ENCODE results near the gene BCAS4. TPM values are rescaled to one million over a fixed set of nuclear protein-coding genes. Genes with fewer than 3 reads are reported as not detected.
"Not testable (repeated sequence)": the region's sequence is repeated elsewhere in the genome, so short reads cannot be mapped to it uniquely, and the experiment has no call there.

BCAS4 gene
- total RNA-seq = 1.6 and 2.5 TPM in 2 replicates

- peak; percentile 11 for DNase-seq (ENCODE audit: low read depth, low spot score)
Observed at GRCh38 chr20:50794846-50795634, at the start of gene BCAS4. TSS of gene BCAS4 (plus strand) at chr20:50795061. CDS start at chr20:50795084, 23 bp downstream.

- DNase-seq (ENCODE audit: low read depth, low spot score) = no peak
Observed at GRCh38 chr20:50745634-50746137, 49.2 kb upstream of the BCAS4 start.

- no peak for DNase-seq (ENCODE audit: low read depth, low spot score)
Observed at GRCh38 chr20:50746138-50746940, 48.5 kb upstream of the BCAS4 start.

GRCh38 chr20:50747275-50747674 is 47.6 kb upstream of the BCAS4 start:
- no peak for DNase-seq (ENCODE audit: low read depth, low spot score)

GRCh38 chr20:50750145-50750671 is 44.7 kb upstream of the BCAS4 start:
- no peak for DNase-seq (ENCODE audit: low read depth, low spot score)

GRCh38 chr20:50753152-50753551 is 41.7 kb upstream of the BCAS4 start:
- DNase-seq (ENCODE audit: low read depth, low spot score) = no peak

GRCh38 chr20:50754420-50754819 is 40.4 kb upstream of the BCAS4 start:
- no peak for DNase-seq (ENCODE audit: low read depth, low spot score)

GRCh38 chr20:50756447-50756846 is 38.4 kb upstream of the BCAS4 start:
- DNase-seq (ENCODE audit: low read depth, low spot score) = no peak

GRCh38 chr20:50758469-50758868 is 36.4 kb upstream of the BCAS4 start:
- DNase-seq (ENCODE audit: low read depth, low spot score) = no peak

GRCh38 chr20:50758992-50759391 is 35.9 kb upstream of the BCAS4 start:
- DNase-seq (ENCODE audit: low read depth, low spot score) = no peak

- DNase-seq (ENCODE audit: low read depth, low spot score) = no peak
Observed at GRCh38 chr20:50759678-50760077, 35.2 kb upstream of the BCAS4 start.

- DNase-seq (ENCODE audit: low read depth, low spot score) = no peak
Observed at GRCh38 chr20:50762045-50762422, 32.8 kb upstream of the BCAS4 start.

GRCh38 chr20:50762435-50763220 is 32.2 kb upstream of the BCAS4 start:
- no peak for DNase-seq (ENCODE audit: low read depth, low spot score)

GRCh38 chr20:50763550-50764458 is 31.1 kb upstream of the BCAS4 start:
- DNase-seq (ENCODE audit: low read depth, low spot score) = not testable (repeated sequence)

GRCh38 chr20:50765251-50765650 is 29.6 kb upstream of the BCAS4 start:
- DNase-seq (ENCODE audit: low read depth, low spot score) = not testable (repeated sequence)

GRCh38 chr20:50765674-50766073 is 29.2 kb upstream of the BCAS4 start:
- no peak for DNase-seq (ENCODE audit: low read depth, low spot score)

GRCh38 chr20:50766955-50767809 is 27.7 kb upstream of the BCAS4 start:
- not testable (repeated sequence) for DNase-seq (ENCODE audit: low read depth, low spot score)

GRCh38 chr20:50768991-50769390 is 25.9 kb upstream of the BCAS4 start:
- not testable (repeated sequence) for DNase-seq (ENCODE audit: low read depth, low spot score)

GRCh38 chr20:50769551-50770085 is 25.2 kb upstream of the BCAS4 start:
- DNase-seq (ENCODE audit: low read depth, low spot score) = not testable (repeated sequence)

All from pulmonary artery endothelial cell (primary cell).